GM10266 (cell line): ENCODE data around the gene DYNC1H1.

Source experiments
- DNase-seq: peaks from one replicate; pipeline ENCODE4 v3.0.0; 2012; ENCODE audit errors: extremely low spot score
- TF ChIP-seq, protein P1 (sequence below): IDR thresholded peaks from 2 replicates; pipeline ENCODE4 v1.5.1; 2012; ENCODE audit warnings: mild to moderate bottlenecking, low read depth; ENCODE audit not compliant: control insufficient read depth, insufficient read depth; ENCODE audit errors: missing control alignments

The DYNC1H1 gene

GRCh38 chr14:101985957-101986356 lies 21.6 kb downstream of the DYNC1H1 start:
- DNase-seq, result no peak
- TF ChIP-seq, protein P1, sequence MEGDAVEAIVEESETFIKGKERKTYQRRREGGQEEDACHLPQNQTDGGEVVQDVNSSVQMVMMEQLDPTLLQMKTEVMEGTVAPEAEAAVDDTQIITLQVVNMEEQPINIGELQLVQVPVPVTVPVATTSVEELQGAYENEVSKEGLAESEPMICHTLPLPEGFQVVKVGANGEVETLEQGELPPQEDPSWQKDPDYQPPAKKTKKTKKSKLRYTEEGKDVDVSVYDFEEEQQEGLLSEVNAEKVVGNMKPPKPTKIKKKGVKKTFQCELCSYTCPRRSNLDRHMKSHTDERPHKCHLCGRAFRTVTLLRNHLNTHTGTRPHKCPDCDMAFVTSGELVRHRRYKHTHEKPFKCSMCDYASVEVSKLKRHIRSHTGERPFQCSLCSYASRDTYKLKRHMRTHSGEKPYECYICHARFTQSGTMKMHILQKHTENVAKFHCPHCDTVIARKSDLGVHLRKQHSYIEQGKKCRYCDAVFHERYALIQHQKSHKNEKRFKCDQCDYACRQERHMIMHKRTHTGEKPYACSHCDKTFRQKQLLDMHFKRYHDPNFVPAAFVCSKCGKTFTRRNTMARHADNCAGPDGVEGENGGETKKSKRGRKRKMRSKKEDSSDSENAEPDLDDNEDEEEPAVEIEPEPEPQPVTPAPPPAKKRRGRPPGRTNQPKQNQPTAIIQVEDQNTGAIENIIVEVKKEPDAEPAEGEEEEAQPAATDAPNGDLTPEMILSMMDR, result no peak

GRCh38 chr14:101986953-101987352 lies 22.6 kb downstream of the DYNC1H1 start:
- TF ChIP-seq, protein P1, result no peak
- no peak for DNase-seq

GRCh38 chr14:101988377-101988776 lies 24.0 kb downstream of the DYNC1H1 start:
- DNase-seq, result no peak
- TF ChIP-seq, protein P1, result no peak

DNA sequence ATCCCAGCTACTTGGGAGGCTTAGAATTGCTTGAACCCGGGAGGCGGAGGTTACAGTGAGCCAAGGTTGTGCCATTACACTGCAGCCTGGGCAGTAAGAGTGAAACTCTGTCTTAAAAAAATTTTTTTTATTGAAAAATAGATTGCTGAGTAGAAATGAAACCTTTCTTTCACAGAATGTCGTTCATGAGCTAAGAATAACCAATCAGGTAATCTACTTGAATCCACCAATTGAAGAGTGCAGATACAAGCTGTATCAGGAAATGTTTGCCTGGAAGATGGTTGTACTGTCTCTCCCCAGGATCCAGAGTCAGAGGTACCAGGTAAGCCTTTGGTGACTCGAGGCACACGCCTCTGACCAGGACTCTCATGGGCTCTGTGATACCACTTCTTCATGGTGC lies 27.0 kb downstream of the DYNC1H1 start:
- peak; percentile 45 for DNase-seq
- TF ChIP-seq, protein P1, result no peak

- DNase-seq, result peak; percentile 65
- TF ChIP-seq, protein P1, result peak; percentile 38
Observed at GRCh38 chr14:101992708-101993107, 28.3 kb downstream of the DYNC1H1 start.

- DNase-seq, result no peak
- TF ChIP-seq, protein P1, result no peak
Observed at GRCh38 chr14:101997429-101998336, 33.3 kb downstream of the DYNC1H1 start.

- TF ChIP-seq, protein P1, result no peak
- no peak for DNase-seq
Observed at GRCh38 chr14:102000902-102001301, 36.5 kb downstream of the DYNC1H1 start.
